Upper lobe of left lung (tissue), 4 donors: ENCODE measurements around the gene SH3GLB2.

Source experiments
- POLR2AphosphoS5 ChIP-seq, 2 donors: sonication (generic); formaldehyde crosslinking; IDR thresholded peaks; one replicate each; pipeline ENCODE4 v1.5.1; 2017; ENCODE audit warnings: antibody characterized with exemption in 2 of 2
- TF ChIP-seq, protein P1 (sequence below), 6 experiments: fragments of 450-650 bp in 4 of 6; fragments of 200-600 bp in 2 of 6; sonication (generic) in 2 of 6; IDR thresholded peaks; one replicate each; pipeline ENCODE4 v1.5.1; 2016 to 2019; ENCODE audit warnings: antibody characterized with exemption in 6 of 6

DNA sequence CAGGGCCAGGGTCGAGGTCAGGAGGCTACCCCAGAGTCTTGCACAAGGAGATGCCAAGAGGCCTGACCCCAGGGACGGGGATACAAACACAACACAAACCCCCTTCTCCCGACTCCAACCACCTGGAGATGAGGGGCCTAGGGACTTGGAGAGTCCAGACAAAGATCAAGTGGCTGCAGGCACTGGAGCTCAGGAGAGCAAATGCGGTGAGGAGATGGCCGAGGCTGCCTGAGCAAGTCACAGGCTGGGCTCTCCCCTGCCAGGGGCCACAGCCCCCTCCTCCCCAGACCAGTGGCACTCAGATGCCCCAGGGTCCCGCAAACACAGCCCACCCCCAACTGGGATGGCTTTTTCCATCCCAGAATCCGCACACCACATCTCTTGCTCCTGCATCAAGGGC lies 15.8 kb downstream of the SH3GLB2 start:
- no peak for TF ChIP-seq POLR2AphosphoS5 (IDR thresholded peaks at IDR 0.05)
- TF ChIP-seq, protein P1, sequence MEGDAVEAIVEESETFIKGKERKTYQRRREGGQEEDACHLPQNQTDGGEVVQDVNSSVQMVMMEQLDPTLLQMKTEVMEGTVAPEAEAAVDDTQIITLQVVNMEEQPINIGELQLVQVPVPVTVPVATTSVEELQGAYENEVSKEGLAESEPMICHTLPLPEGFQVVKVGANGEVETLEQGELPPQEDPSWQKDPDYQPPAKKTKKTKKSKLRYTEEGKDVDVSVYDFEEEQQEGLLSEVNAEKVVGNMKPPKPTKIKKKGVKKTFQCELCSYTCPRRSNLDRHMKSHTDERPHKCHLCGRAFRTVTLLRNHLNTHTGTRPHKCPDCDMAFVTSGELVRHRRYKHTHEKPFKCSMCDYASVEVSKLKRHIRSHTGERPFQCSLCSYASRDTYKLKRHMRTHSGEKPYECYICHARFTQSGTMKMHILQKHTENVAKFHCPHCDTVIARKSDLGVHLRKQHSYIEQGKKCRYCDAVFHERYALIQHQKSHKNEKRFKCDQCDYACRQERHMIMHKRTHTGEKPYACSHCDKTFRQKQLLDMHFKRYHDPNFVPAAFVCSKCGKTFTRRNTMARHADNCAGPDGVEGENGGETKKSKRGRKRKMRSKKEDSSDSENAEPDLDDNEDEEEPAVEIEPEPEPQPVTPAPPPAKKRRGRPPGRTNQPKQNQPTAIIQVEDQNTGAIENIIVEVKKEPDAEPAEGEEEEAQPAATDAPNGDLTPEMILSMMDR (IDR thresholded peaks at IDR 0.05), result no peak
